SK-N-SH (cell line): ENCODE results near the gene MNT. TPM values are rescaled to one million over a fixed set of nuclear protein-coding genes. Genes with fewer than 3 reads are reported as not detected.
A peak's percentile ranks its signal among the peaks of the same experiment; 100 is the strongest.

Experiments
- CTCF ChIA-PET: fragments of 300-600, 350-600 bp; formaldehyde crosslinking; extraction: SDS; loops from one replicate; lab custom pipeline; 2021; lab: Yijun Ruan, JAX
- POLR2A ChIA-PET: fragments of 350-600 bp; sonication (Branson Sonifier 250); formaldehyde crosslinking; extraction: SDS; loops from one replicate; lab custom pipeline; 2020; ENCODE audit warnings: antibody characterized with exemption, inconsistent platforms; lab: Yijun Ruan, JAX
- DNase-seq: peaks from one replicate; pipeline ENCODE4 v3.0.0; 2012
- H2AFZ ChIP-seq: fragments of 200-600 bp; sonication (generic); 2 replicates; pipeline ENCODE4 v1.8.1; 2016; ENCODE audit warnings: antibody characterized with exemption, mild to moderate bottlenecking, low read depth
- H3F3A ChIP-seq: fragments of 200-600 bp; sonication (generic); replicated peaks from 2 replicates; pipeline ENCODE3; 2016; ENCODE audit warnings: antibody characterized with exemption, mild to moderate bottlenecking; ENCODE audit not compliant: insufficient read depth
- H3K27ac ChIP-seq, 2 experiments: fragments of 200-500 bp in 1 of 2; fragments of 200-600 bp in 1 of 2; sonication (Bioruptor generic) in 1 of 2; sonication (generic), shearing (Covaris generic) in 1 of 2; 2 replicates each; pipeline versions ENCODE4 v1.5.1 to v1.6.1; 2014 to 2016; ENCODE audit warnings: low read depth in 2 of 2, inconsistent platforms in 1 of 2, low read length in 1 of 2, mild to moderate bottlenecking in 1 of 2, mixed read lengths in 1 of 2
- H3K27me3 ChIP-seq: fragments of 200-600 bp; sonication (generic), shearing (Covaris generic); 2 replicates; pipeline ENCODE4 v1.6.1; 2016; ENCODE audit warnings: mixed run types; ENCODE audit not compliant: insufficient read depth
- H3K36me3 ChIP-seq, 2 experiments: fragments of 200-500 bp in 1 of 2; fragments of 200-600 bp in 1 of 2; sonication (Bioruptor generic) in 1 of 2; sonication (generic) in 1 of 2; replicated peaks in 1 of 2; 2 replicates each; pipeline versions ENCODE3 to v1.5.1; 2014 to 2016; ENCODE audit warnings: low read length in 1 of 2, mild to moderate bottlenecking in 1 of 2; ENCODE audit not compliant: insufficient read depth in 2 of 2, control insufficient read depth in 1 of 2
- H3K4me1 ChIP-seq, 2 experiments: fragments of 200-500 bp in 1 of 2; fragments of 200-600 bp in 1 of 2; sonication (Bioruptor generic) in 1 of 2; sonication (generic), shearing (Covaris generic) in 1 of 2; 2 replicates each; pipeline versions ENCODE4 v1.5.1 to v1.6.1; 2014 to 2016; ENCODE audit warnings: low read depth in 1 of 2, low read length in 1 of 2, mixed run types in 1 of 2; ENCODE audit not compliant: insufficient read depth in 2 of 2, control insufficient read depth in 1 of 2
- H3K4me2 ChIP-seq: fragments of 200-600 bp; sonication (generic), shearing (Covaris generic); 2 replicates; pipeline ENCODE4 v1.6.1; 2017; ENCODE audit warnings: mixed run types
- H3K4me3 ChIP-seq, 2 experiments: fragments of 200-500 bp in 1 of 2; fragments of 200-600 bp in 1 of 2; sonication (Bioruptor generic) in 1 of 2; sonication (generic), shearing (Covaris generic) in 1 of 2; 2 replicates each; pipeline versions ENCODE4 v1.5.1 to v1.8.1; 2014 to 2016; ENCODE audit warnings: low read depth in 2 of 2, inconsistent platforms in 1 of 2, low read length in 1 of 2, mild to moderate bottlenecking in 1 of 2, mixed read lengths in 1 of 2, moderate library complexity in 1 of 2
- H3K79me2 ChIP-seq: fragments of 200-600 bp; sonication (generic); 2 replicates; pipeline ENCODE4 v1.8.1; 2017; ENCODE audit warnings: mild to moderate bottlenecking; ENCODE audit not compliant: insufficient read depth
- H3K9ac ChIP-seq: fragments of 200-600 bp; sonication (generic); 2 replicates; pipeline ENCODE4 v1.6.1; 2017; ENCODE audit warnings: mixed run types
- H3K9me2 ChIP-seq: fragments of 200-600 bp; sonication (generic); 2 replicates; pipeline ENCODE4 v1.6.1; 2017; ENCODE audit warnings: mixed run types
- H3K9me3 ChIP-seq: fragments of 200-600 bp; sonication (generic); 2 replicates; pipeline ENCODE4 v1.6.1; 2017; ENCODE audit warnings: mixed run types, mild to moderate bottlenecking, moderate library complexity
- H4K20me1 ChIP-seq: fragments of 200-600 bp; sonication (generic); 2 replicates; pipeline ENCODE4 v1.6.1; 2017; ENCODE audit warnings: mild to moderate bottlenecking, mixed run types; ENCODE audit not compliant: insufficient read depth
- CHD2 ChIP-seq: fragments of 150-350 bp; IDR thresholded peaks from 2 replicates; pipeline ENCODE4 v1.6.1; 2018; ENCODE audit warnings: low read length; ENCODE audit not compliant: partially characterized antibody
- ELF1 ChIP-seq: IDR thresholded peaks from 2 replicates; pipeline ENCODE4 v1.4.0; 2012
- FOSL2 ChIP-seq: IDR thresholded peaks from 2 replicates; pipeline ENCODE4 v1.4.0; 2012; ENCODE audit warnings: low read depth, mild to moderate bottlenecking, moderate library complexity, borderline replicate concordance
- FOXM1 ChIP-seq: IDR thresholded peaks from 2 replicates; pipeline ENCODE4 v1.4.0; 2012; ENCODE audit warnings: low read depth, mild to moderate bottlenecking
- JUND ChIP-seq: IDR thresholded peaks from 2 replicates; pipeline ENCODE4 v1.4.0; 2012
- MXI1 ChIP-seq: IDR thresholded peaks from 2 replicates; pipeline ENCODE4 v1.6.1; 2012; ENCODE audit warnings: mild to moderate bottlenecking, low read depth, low read length, improper control_type of control experiment
- NFIC ChIP-seq: IDR thresholded peaks from 2 replicates; pipeline ENCODE4 v1.4.0; 2012; ENCODE audit warnings: borderline replicate concordance
- NRF1 ChIP-seq: IDR thresholded peaks from 2 replicates; pipeline ENCODE4 v1.6.1; 2012; ENCODE audit warnings: low read depth, mild to moderate bottlenecking, low read length
- TAF1 ChIP-seq: IDR thresholded peaks from 2 replicates; pipeline ENCODE4 v1.6.1; 2012; ENCODE audit warnings: low read depth, mild to moderate bottlenecking, low read length, moderate library complexity, borderline replicate concordance
- TCF12 ChIP-seq: IDR thresholded peaks from 2 replicates; pipeline ENCODE4 v1.4.0; 2012
- TEAD4 ChIP-seq: IDR thresholded peaks from 2 replicates; pipeline ENCODE4 v1.4.0; 2012; ENCODE audit warnings: mild to moderate bottlenecking, borderline replicate concordance; ENCODE audit not compliant: insufficient read depth
- WGBS: methylation state at CpG from one replicate; pipeline ENCODE4 v1.1.6; 2017; ENCODE audit warnings: low lambda C conversion rate; 5-methylcytosine and 5-hydroxymethylcytosine counted together
- polyA plus RNA-seq, 3 experiments: library from polyadenylated mRNA; depleted of rRNA; stranded (reverse); fragments of >200 nt; gene quantifications; 2 replicates each; pipeline ENCODE4 v1.2.3, GENCODE V29; 2012
- TF ChIP-seq, protein P1 (sequence below): fragments of 200-600 bp; sonication (generic); IDR thresholded peaks from 2 replicates; pipeline ENCODE4 v1.6.1; 2017; ENCODE audit warnings: antibody characterized with exemption, mild to moderate bottlenecking, moderate library complexity
- TF ChIP-seq, protein P2 (sequence below): IDR thresholded peaks from 2 replicates; pipeline ENCODE4; 2012
- TF ChIP-seq, protein P3 (sequence below): fragments of 150-350 bp; IDR thresholded peaks from 2 replicates; pipeline ENCODE4 v1.6.1; 2016; ENCODE audit warnings: mild to moderate bottlenecking, low read depth, low read length

Gene MNT
- polyA plus RNA-seq, 1 of the 3 experiments (the other 2 are of a cell fraction), result 7.1 TPM

DNA sequence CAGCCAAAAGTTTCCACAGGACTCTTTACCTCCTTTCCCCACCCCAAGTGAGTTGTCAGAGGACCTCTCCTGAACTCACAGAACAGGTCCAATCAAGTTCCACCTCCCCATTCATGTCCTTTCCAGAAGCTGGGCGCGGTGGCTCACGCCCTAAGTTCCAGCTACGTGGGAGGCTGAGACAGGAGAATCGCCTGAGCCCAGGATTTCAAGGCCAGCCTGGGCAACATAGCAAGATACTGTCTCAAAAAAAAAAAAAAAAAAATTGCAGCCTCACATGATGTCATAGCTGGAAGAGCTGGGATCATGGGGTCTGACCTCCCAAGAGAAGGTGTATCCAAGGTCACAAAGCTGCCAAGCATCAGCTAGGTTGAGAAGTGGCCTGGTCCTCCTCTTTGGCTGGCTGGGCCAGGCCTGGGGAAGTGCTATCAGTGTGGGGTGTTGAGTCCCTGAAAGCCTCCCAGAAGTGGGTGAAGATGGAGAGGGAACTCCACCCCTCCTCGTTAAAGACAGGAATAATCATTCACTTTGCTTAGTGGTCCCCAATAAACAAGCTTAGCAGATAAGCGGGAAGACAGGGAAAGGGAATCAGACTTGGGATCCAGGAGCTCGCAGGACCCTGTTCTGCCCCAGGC, 5.5 kb upstream of the MNT start (continued):
- TF ChIP-seq CHD2 (no peak), FOSL2 (no peak), ELF1 (no peak), TEAD4 (no peak), NFIC (no peak), FOXM1 (no peak)
- TF ChIP-seq, protein P1, sequence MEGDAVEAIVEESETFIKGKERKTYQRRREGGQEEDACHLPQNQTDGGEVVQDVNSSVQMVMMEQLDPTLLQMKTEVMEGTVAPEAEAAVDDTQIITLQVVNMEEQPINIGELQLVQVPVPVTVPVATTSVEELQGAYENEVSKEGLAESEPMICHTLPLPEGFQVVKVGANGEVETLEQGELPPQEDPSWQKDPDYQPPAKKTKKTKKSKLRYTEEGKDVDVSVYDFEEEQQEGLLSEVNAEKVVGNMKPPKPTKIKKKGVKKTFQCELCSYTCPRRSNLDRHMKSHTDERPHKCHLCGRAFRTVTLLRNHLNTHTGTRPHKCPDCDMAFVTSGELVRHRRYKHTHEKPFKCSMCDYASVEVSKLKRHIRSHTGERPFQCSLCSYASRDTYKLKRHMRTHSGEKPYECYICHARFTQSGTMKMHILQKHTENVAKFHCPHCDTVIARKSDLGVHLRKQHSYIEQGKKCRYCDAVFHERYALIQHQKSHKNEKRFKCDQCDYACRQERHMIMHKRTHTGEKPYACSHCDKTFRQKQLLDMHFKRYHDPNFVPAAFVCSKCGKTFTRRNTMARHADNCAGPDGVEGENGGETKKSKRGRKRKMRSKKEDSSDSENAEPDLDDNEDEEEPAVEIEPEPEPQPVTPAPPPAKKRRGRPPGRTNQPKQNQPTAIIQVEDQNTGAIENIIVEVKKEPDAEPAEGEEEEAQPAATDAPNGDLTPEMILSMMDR, result no peak
- TF ChIP-seq, protein P2, sequence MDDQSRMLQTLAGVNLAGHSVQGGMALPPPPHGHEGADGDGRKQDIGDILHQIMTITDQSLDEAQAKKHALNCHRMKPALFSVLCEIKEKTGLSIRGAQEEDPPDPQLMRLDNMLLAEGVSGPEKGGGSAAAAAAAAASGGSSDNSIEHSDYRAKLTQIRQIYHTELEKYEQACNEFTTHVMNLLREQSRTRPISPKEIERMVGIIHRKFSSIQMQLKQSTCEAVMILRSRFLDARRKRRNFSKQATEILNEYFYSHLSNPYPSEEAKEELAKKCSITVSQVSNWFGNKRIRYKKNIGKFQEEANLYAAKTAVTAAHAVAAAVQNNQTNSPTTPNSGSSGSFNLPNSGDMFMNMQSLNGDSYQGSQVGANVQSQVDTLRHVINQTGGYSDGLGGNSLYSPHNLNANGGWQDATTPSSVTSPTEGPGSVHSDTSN, result no peak

DNA sequence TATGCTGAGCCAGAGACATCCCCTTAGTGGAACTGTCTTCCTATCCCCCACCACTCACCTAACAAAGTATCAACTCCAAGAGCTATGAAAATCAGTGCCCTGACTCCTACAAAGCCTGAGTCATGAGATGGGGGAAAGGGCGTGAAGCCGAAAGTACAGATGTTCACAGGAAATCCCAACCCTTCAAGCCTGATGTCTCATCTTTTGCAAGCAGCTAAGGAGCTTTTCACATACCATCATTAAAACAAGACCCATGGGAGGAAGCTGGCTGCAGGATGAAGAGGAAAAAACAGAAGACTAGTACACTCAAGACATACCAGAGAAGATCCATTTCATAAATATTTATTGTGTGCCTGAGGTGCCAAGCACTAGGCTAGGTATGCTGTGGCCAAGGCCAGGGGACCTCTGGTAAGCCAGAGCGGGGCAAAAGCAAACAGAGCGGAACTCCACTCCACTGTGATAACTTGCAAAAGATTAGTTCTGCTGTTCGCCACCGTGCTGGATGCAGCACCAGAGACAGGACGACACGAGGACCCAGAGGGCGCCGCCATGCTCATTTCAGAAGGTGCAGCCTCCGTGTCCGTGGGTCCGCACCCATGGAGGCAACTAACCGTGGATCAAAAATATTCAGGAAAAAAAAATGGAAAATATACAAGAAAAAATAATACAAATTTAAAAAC, 4.5 kb upstream of the MNT start:
- TF ChIP-seq MXI1 (no peak), TAF1 (no peak), FOSL2 (peak; percentile 32; the same call in 1 of the 2 replicates), ELF1 (no peak), NRF1 (no peak), TCF12 (peak; percentile 31; the same call in 1 of the 2 replicates), JUND (peak; percentile 21; the same call in 1 of the 2 replicates)
- TF ChIP-seq, protein P3, sequence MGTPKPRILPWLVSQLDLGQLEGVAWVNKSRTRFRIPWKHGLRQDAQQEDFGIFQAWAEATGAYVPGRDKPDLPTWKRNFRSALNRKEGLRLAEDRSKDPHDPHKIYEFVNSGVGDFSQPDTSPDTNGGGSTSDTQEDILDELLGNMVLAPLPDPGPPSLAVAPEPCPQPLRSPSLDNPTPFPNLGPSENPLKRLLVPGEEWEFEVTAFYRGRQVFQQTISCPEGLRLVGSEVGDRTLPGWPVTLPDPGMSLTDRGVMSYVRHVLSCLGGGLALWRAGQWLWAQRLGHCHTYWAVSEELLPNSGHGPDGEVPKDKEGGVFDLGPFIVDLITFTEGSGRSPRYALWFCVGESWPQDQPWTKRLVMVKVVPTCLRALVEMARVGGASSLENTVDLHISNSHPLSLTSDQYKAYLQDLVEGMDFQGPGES, result no peak
- Histone ChIP-seq H3F3A (peaks cover 43% of the 10 kb centered on the region), H3K9me3 (no peaks in the 10 kb centered on the region), H3K79me2 (peaks cover 4% of the 10 kb centered on the region), H2AFZ (no peak overlapping the region), H3K4me3 (no peak overlapping the region), H3K27ac (peak overlapping the region in 1 of 2 experiments; percentile 88; a peak in 2 of 4 replicates), H3K4me1 (peaks cover 23 to 37% of the 10 kb centered on the region in 2 experiments; a peak in 3 of 4 replicates), H3K4me2 (peak overlapping the region; percentile 36), H3K27me3 (no peaks in the 10 kb centered on the region), H3K36me3 (no peaks in the 10 kb centered on the region), H4K20me1 (no peaks in the 10 kb centered on the region), H3K9ac (0 out of 2 replicates have a peak overlapping the region, but pooled peaks have one; percentile 2), H3K9me2 (no peaks in the 10 kb centered on the region)
- CTCF ChIA-PET, result interaction anchor here (7.5 to 27.8 kb wide), 2 partner anchors 11 to 29 kb away, joined by 71 to 654 read pairs; no protein-coding TSS in a partner anchor
- 81% methylated on average over 14 of the region's 14 CpGs for WGBS
- POLR2A ChIA-PET, result no interaction called here
- DNase-seq, result no peak
